Endometrium (tissue), 2 donors: Measurements from ENCODE around the gene MMP10.

ENCODE experiments used
- FAIRE-seq: peaks from 2 replicates; lab custom pipeline; 2012; peaks lifted over from hg19 to GRCh38; lab: Jason Lieb, UNC
- donor health status: control.
- donor health status: control.

MMP10 gene

GRCh38 chr11:102724904-102725500 is 55.4 kb downstream of the MMP10 start, which contains the start of gene MMP8:
TSS of gene MMP8 (minus strand) at chr11:102724954. CDS start at chr11:102724855, 99 bp downstream.
- FAIRE-seq, result no peak

GRCh38 chr11:102722821-102723220 is 57.6 kb downstream of the MMP10 start:
- FAIRE-seq, result no peak
